Motor neuron (in vitro differentiated cells): Measurements from ENCODE around the gene MAML3. TPM values are rescaled to one million over a fixed set of nuclear protein-coding genes. Genes with fewer than 3 reads are reported as not detected.

Source experiments
- ATAC-seq, 8 experiments: fragments of 200-7000 bp; cut with Tn5 transposase; replicated peaks in 6 of 8; 2 replicates each; pipeline ENCODE4 v1.8.0; 2021; ENCODE audit warnings: mild to moderate bottlenecking in 8 of 8, moderate library complexity in 8 of 8
- H3K27ac ChIP-seq, 2 donors: fragments of 250-450 bp; sonication (Bioruptor Pico); 2 replicates each; pipeline ENCODE4 v1.9.0; 2021; ENCODE audit warnings: antibody characterized with exemption in 2 of 2, mild to moderate bottlenecking in 2 of 2, moderate library complexity in 1 of 2
- H3K4me1 ChIP-seq, 2 donors: fragments of 250-450 bp; sonication (Bioruptor Pico); replicated peaks in 1 of 2; 2 replicates each; pipeline ENCODE4 v1.6.1; 2021; ENCODE audit warnings: antibody characterized with exemption in 2 of 2, mild to moderate bottlenecking in 2 of 2, moderate library complexity in 1 of 2
- H3K4me3 ChIP-seq, 5 donors: fragments of 250-450 bp; sonication (Bioruptor Pico); 2 replicates each; pipeline ENCODE4 v1.9.0; 2021; ENCODE audit warnings: antibody characterized with exemption in 5 of 5, mild to moderate bottlenecking in 5 of 5, moderate library complexity in 4 of 5
- WGBS, 10 experiments: fragments of 450-650 bp; shearing (Covaris generic); methylation state at CpG; one replicate each; pipeline ENCODE4 v1.0.0; 2022; 5-methylcytosine and 5-hydroxymethylcytosine counted together
- in situ Hi-C, 9 experiments: fragments of 400-800 bp; cut with MboI; loops; one replicate each; pipeline ENCODE4 v1.15.0; 2021; ENCODE audit warnings: low sequenced_read_pairs in 9 of 9, low pct_unique_long_range_greater_than_20kb in 2 of 9; ENCODE audit not compliant: unreplicated experiment in 9 of 9
- total RNA-seq, 8 experiments: library from RNA; unstranded; fragments of 300-600 nt; gene quantifications; 2 replicates each; pipeline versions ENCODE4 v1.2.3 to v1.2.4, GENCODE V29; 2022

The MAML3 gene
- total RNA-seq, 8 experiments from 2014 or later = 1.7 to 24.0 (median 12.9) TPM

GRCh38 chr4:139968831-139969230, 185.2 kb downstream of the MAML3 start:
- 17 to 85% (median 69%) methylated on average over 1 to 3 of the region's 3 CpGs; no CpG with 5 or more reads in 4 of the 10 experiments for WGBS, 10 experiments
- H3K4me1 ChIP-seq = peaks cover 36 to 39% of the 10 kb centered on the region in 2 donors
- no peak overlapping the region for H3K27ac ChIP-seq
- ATAC-seq = peak in 1 of 8 experiments; percentile 48
- no peak overlapping the region for H3K4me3 ChIP-seq
- in situ Hi-C loops = no loop called here

- in situ Hi-C loops = no loop called here
- Histone ChIP-seq H3K27ac (peak overlapping the region; percentile 5 to 64), H3K4me3 (no peak overlapping the region), H3K4me1 (peaks cover 26 to 30% of the 10 kb centered on the region in 2 donors)
- peak in 5 of 8 experiments; percentile 79 to 84 (median 82) for ATAC-seq
- WGBS, 10 experiments = 0 to 100% (median 56%) methylated on average over 1 to 4 of the region's 4 CpGs; no CpG with 5 or more reads in 3 of the 10 experiments
These were observed 187.6 kb downstream of the MAML3 start for GRCh38 chr4:139966383-139966782.

GRCh38 chr4:139965789-139966188, 188.2 kb downstream of the MAML3 start:
- no peak for ATAC-seq
- in situ Hi-C loops = no loop called here
- H3K4me1 ChIP-seq = peaks cover 26 to 30% of the 10 kb centered on the region in 2 donors
- WGBS, 10 experiments = 0 to 80% (median 38%) methylated on average over 1 of the region's 1 CpG; no CpG with 5 or more reads in 5 of the 10 experiments
- no peak overlapping the region for H3K4me3 ChIP-seq
- no peak overlapping the region for H3K27ac ChIP-seq

GRCh38 chr4:139963708-139964107, 190.3 kb downstream of the MAML3 start:
- in situ Hi-C loops = no loop called here
- no peak overlapping the region for H3K4me3 ChIP-seq
- 67 to 100% (median 100%) methylated on average over 1 of the region's 1 CpG; no CpG with 5 or more reads in 3 of the 10 experiments for WGBS, 10 experiments

DNA sequence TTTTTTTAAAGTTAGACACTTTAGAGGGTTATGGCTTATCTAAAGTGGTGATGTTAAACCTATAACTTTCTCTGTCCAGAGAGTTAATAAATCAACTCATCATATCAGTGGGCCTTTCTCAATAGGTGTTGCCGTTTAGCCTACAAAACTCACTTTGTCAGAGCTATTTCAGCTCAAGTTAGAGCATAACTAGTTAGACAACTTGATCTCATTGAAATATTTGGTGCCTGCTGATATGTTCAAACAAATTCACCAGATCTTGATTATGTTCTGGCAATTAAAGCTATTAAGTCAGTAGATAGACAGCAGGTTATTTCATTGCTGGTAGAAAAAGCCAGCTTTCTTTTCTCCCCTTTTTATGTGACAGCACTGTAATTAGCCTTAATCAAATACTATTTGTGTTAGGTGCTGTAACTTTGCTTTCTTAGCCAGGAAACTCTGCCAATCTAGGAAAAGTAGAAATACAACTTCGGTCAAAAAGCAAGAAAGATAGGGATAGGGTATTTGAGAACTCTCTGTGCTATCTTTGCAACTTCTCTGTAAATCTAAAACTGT, 191.8 kb downstream of the MAML3 start:
- Histone ChIP-seq H3K4me3 (no peak overlapping the region), H3K4me1 (peaks cover 20 to 23% of the 10 kb centered on the region in 2 donors), H3K27ac (no peak overlapping the region)
- 69 to 100% (median 89%) methylated on average over 1 to 2 of the region's 2 CpGs; no CpG with 5 or more reads in 1 of the 10 experiments for whole genome bisulfite sequencing, 10 experiments
- ATAC-seq = no peak
- in situ Hi-C loops = no loop called here

More at GRCh38 chr4:139963708-139964107, 190.3 kb downstream of the MAML3 start:
- Histone ChIP-seq H3K27ac (no peak overlapping the region), H3K4me1 (peaks cover 26 to 31% of the 10 kb centered on the region in 2 donors)
- ATAC-seq = no peak

GRCh38 chr4:139961344-139961946, 192.5 kb downstream of the MAML3 start:
- peaks cover 15 to 21% of the 10 kb centered on the region in 2 donors for H3K4me1 ChIP-seq
- 44 to 100% (median 76%) methylated on average over 2 to 6 of the region's 6 CpGs; no CpG with 5 or more reads in 1 of the 10 experiments for WGBS, 10 experiments
- in situ Hi-C loops = no loop called here
- no peak overlapping the region for H3K27ac ChIP-seq
- no peak overlapping the region for H3K4me3 ChIP-seq
- ATAC-seq = no peak

GRCh38 chr4:139959396-139959795, 194.6 kb downstream of the MAML3 start:
- in situ Hi-C loops = no loop called here
- Histone ChIP-seq H3K4me1 (peaks cover 8 to 14% of the 10 kb centered on the region in 2 donors), H3K4me3 (no peak overlapping the region), H3K27ac (no peak overlapping the region)
- ATAC-seq = no peak
- WGBS, 10 experiments = 78 to 100% (median 98%) methylated on average over 3 to 4 of the region's 4 CpGs; no CpG with 5 or more reads in 3 of the 10 experiments

GRCh38 chr4:139958739-139959098, 195.3 kb downstream of the MAML3 start:
- 28 to 100% (median 69%) methylated on average over 1 to 3 of the region's 3 CpGs; no CpG with 5 or more reads in 2 of the 10 experiments for WGBS, 10 experiments
- peaks cover 10 to 14% of the 10 kb centered on the region in 2 donors for H3K4me1 ChIP-seq
- peak in 1 of 8 experiments; percentile 42 for ATAC-seq
- in situ Hi-C loops = no loop called here
- H3K4me3 ChIP-seq = no peak overlapping the region
- H3K27ac ChIP-seq = no peak overlapping the region

- WGBS, 10 experiments = 11 to 100% (median 77%) methylated on average over 1 to 4 of the region's 4 CpGs; no CpG with 5 or more reads in 2 of the 10 experiments
- no peak overlapping the region for H3K4me3 ChIP-seq
- no peak overlapping the region for H3K27ac ChIP-seq
- in situ Hi-C loops = no loop called here
- no peak for ATAC-seq
- H3K4me1 ChIP-seq = peaks cover 10 to 14% of the 10 kb centered on the region in 2 donors
These were observed 195.8 kb downstream of the MAML3 start for GRCh38 chr4:139957986-139958738.

DNA sequence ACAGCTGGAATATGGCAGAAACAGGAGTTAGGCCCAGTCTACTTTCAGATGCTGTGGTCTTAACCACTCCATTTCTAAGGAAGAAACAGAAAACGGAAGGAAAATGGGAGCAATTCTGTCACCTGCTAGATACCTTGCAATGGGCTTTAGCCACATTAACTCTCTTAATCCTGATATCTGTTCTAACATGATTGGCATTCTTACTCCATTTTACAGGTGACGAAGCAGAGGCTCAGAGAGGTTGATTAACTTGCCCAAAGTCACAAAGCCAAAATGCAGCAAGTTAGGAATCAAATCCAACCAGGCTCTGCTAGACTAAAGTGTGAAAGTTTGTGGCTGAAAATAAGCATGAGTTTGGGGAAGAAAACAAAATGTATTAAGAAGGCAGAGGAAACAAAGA, 196.9 kb downstream of the MAML3 start:
- in situ Hi-C loops = no loop called here
- no peak for ATAC-seq
- WGBS, 10 experiments = 43 to 100% (median 100%) methylated on average over 1 to 2 of the region's 2 CpGs
- Histone ChIP-seq H3K27ac (no peak overlapping the region), H3K4me3 (no peak overlapping the region), H3K4me1 (peaks cover 10 to 14% of the 10 kb centered on the region in 2 donors)

DNA sequence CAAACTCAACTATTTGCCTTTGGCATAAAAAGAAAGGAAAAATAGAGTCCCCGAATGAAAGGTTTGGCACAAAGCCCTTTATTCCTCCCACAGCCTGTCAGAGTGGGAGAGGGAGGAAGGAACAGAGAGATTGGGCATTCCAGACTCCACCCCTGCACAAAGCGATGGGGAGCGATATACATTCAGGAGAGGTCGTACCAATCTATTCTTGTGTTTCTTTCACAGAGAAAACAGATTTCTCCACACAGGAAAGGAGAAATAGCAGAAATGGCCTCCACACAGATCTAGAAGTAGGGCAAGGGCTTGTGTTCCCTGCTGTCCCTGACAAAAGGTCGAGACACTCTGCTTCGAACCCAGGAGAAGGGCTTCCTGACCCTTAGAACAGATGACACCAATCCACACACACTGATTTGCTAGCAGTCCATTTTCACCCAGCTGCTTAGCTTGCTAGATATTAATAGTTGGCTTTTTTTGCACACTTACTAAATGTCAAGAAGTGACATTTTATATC, 197.4 kb downstream of the MAML3 start:
- peak in 3 of 8 experiments; percentile 27 to 52 (median 50) for ATAC-seq
- 30 to 80% (median 65%) methylated on average over 1 to 5 of the region's 6 CpGs; no CpG with 5 or more reads in 3 of the 10 experiments for WGBS, 10 experiments
- peaks cover 10 to 14% of the 10 kb centered on the region in 2 donors for H3K4me1 ChIP-seq
- H3K27ac ChIP-seq = peak overlapping the region in 1 of 2 donors; percentile 15
- H3K4me3 ChIP-seq = no peak overlapping the region
- in situ Hi-C loops = no loop called here

DNA sequence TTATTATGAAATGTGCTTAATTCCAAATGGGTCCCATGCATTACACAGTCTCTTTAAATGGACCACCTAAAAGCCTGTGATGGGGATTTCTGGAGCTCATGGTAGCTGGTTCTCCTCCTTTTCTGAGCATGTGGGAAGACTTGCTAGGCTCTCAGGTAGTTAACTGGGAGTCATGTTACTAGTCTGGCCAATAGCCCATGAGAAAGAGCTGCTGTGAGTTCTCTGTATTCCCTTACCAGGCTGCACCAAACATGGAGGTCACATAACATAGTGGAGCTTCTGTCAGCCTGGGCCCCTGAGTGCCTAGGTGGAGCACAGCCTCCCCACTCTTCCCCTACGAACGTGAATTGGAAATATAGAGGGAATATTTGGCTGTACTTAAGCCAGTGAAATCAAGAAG, 198.4 kb downstream of the MAML3 start:
- in situ Hi-C loops = no loop called here
- H3K4me1 ChIP-seq = peaks cover 10 to 14% of the 10 kb centered on the region in 2 donors
- 21 to 100% (median 85%) methylated on average over 2 of the region's 2 CpGs; no CpG with 5 or more reads in 5 of the 10 experiments for WGBS, 10 experiments
- no peak for ATAC-seq
- no peak overlapping the region for H3K4me3 ChIP-seq
- H3K27ac ChIP-seq = no peak overlapping the region

- H3K4me1 ChIP-seq = peaks cover 10 to 14% of the 10 kb centered on the region in 2 donors
- in situ Hi-C loops = no loop called here
- WGBS, 10 experiments = 78 to 100% (median 90%) methylated on average over 1 to 7 of the region's 7 CpGs
- H3K4me3 ChIP-seq = no peak overlapping the region
- H3K27ac ChIP-seq = no peak overlapping the region
- no peak for ATAC-seq
These were observed 199.5 kb downstream of the MAML3 start for GRCh38 chr4:139954512-139954911.
